Measurements from ENCODE around the gene CHAD. TPM values are rescaled to one million over a fixed set of nuclear protein-coding genes. Genes with fewer than 3 reads are reported as not detected.

CHAD gene
- total and polyA plus RNA-seq, 2 donors (not counting 3 experiments of a cell fraction or from before 2014, with no cell fraction given), result not detected

DNA sequence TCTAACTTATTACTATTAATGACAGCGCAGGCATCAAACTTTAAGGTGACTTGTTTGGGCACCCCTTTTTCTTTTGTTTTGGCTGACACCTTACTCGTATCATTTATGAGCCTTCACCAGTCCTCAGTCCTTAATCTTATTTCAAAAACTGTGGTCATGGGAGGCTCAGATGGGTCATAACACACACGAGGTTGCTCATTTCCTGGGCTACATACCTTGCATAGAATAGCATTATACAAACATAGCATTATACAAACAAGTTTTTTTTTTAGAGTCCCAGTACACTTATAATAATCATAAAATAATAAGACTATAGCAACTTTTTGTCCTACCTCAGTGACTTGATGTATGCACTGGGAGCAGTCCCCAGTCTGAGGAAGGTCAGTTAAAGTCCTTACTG, 53.9 kb downstream of the CHAD start:
- Histone ChIP-seq H3K9ac (replicated peaks; ENCODE audit: extremely low read depth, insufficient read depth, low read length) (no peak overlapping the region), H3K4me1 (ENCODE audit: control insufficient read depth, extremely low read depth, insufficient read depth, low read length) (no peaks in the 10 kb centered on the region), H3K4me2 (ENCODE audit: insufficient read depth, low read length) (no peak overlapping the region), H3K4me3 (replicated peaks in 1 of 3; ENCODE audit: insufficient read depth in 1 of 3, low read depth in 1 of 3, low read length in 3 of 3) (no peak overlapping the region), H4K20me1 (replicated peaks; ENCODE audit: control insufficient read depth, extremely low read depth, insufficient read depth, low read length) (no peaks in the 10 kb centered on the region), H3K9me1 (replicated peaks; ENCODE audit: control insufficient read depth, extremely low read depth, insufficient read depth, low read length) (no peaks in the 10 kb centered on the region), H3K27ac (ENCODE audit: insufficient read depth, low read depth, low read length) (no peak overlapping the region), H3K79me2 (ENCODE audit: control insufficient read depth, insufficient read depth, low read length) (no peaks in the 10 kb centered on the region), H3K36me3 (ENCODE audit: control insufficient read depth in 2 of 2, extremely low read depth in 1 of 2, insufficient read depth in 2 of 2, low read length in 2 of 2) (no peaks in the 10 kb centered on the region), H3K27me3 (ENCODE audit: control insufficient read depth in 2 of 2, insufficient read depth in 2 of 2, low read length in 2 of 2) (peaks cover 3 to 4% of the 10 kb centered on the region in 2 experiments), H2AFZ (ENCODE audit: low read depth, low read length) (no peak overlapping the region), H3K9me3 (replicated peaks; ENCODE audit: control insufficient read depth, insufficient read depth, low read length) (no peaks in the 10 kb centered on the region)
- ChIA-PET CTCF (no interaction called here), POLR2A (no interaction called here)
- FAIRE-seq (no peak), DNase-seq (ENCODE audit: low read depth, low spot score) (no peak)
- no TSS peak for BruUV-seq (replicated peaks)
- intact Hi-C loops (cut with micrococcal nuclease), result no loop called here
- dilution Hi-C loops (cut with MboI; ENCODE audit: extremely low pct_ligation_motif_present, low sequenced_read_pairs), result no loop called here
- no peak for TF ChIP-seq EZH2 (IDR thresholded peaks at IDR 0.05; ENCODE audit: borderline replicate concordance, low read depth, low read length, severe bottlenecking)
- TF ChIP-seq MAX (IDR thresholded peaks at IDR 0.05; ENCODE audit: insufficient read depth, insufficient read length), result no peak
- no peak for TF ChIP-seq GATA2 (IDR thresholded peaks at IDR 0.05; ENCODE audit: insufficient read depth, insufficient read length, low read depth, low read length)
- TF ChIP-seq JUN (IDR thresholded peaks at IDR 0.05; ENCODE audit: borderline replicate concordance, insufficient read depth, insufficient read length, low read depth), result no peak
- no peak for TF ChIP-seq POLR2A (IDR thresholded peaks at IDR 0.05; ENCODE audit: low read depth, low read length)
- TF ChIP-seq, protein P1, sequence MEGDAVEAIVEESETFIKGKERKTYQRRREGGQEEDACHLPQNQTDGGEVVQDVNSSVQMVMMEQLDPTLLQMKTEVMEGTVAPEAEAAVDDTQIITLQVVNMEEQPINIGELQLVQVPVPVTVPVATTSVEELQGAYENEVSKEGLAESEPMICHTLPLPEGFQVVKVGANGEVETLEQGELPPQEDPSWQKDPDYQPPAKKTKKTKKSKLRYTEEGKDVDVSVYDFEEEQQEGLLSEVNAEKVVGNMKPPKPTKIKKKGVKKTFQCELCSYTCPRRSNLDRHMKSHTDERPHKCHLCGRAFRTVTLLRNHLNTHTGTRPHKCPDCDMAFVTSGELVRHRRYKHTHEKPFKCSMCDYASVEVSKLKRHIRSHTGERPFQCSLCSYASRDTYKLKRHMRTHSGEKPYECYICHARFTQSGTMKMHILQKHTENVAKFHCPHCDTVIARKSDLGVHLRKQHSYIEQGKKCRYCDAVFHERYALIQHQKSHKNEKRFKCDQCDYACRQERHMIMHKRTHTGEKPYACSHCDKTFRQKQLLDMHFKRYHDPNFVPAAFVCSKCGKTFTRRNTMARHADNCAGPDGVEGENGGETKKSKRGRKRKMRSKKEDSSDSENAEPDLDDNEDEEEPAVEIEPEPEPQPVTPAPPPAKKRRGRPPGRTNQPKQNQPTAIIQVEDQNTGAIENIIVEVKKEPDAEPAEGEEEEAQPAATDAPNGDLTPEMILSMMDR (IDR thresholded peaks at IDR 0.05; ENCODE audit: extremely low read depth in 1 of 2, insufficient read depth in 1 of 2, low read depth in 1 of 2, low read length in 2 of 2), result no peak
- TF ChIP-seq FOS (IDR thresholded peaks at IDR 0.05; ENCODE audit: borderline replicate concordance, insufficient read depth, low read length), result no peak
- TF ChIP-seq POLR2AphosphoS5 (IDR thresholded peaks at IDR 0.05; ENCODE audit: insufficient read depth, low read depth, low read length), result no peak
- TF ChIP-seq MYC (IDR thresholded peaks at IDR 0.05; ENCODE audit: low read depth, low read length), result no peak

Other genes starting within 250 kb of the CHAD start
- not detected in 2 replicates for gene TMEM92, start 194.4 kb downstream of the CHAD start, total RNA-seq
- 0.03 and 0.06 TPM in 2 replicates for gene TMEM92, start 194.4 kb downstream of the CHAD start, polyA plus RNA-seq
- 26.6 and 29.9 TPM in 2 replicates for gene XYLT2, start 122.8 kb downstream of the CHAD start, total RNA-seq
- gene XYLT2, start 122.8 kb downstream of the CHAD start, polyA plus RNA-seq, result 19.1 and 24.0 TPM in 2 replicates
- gene MRPL27, start 95.7 kb downstream of the CHAD start, total RNA-seq, result 72.2 and 76.2 TPM in 2 replicates
- 119 and 158 TPM in 2 replicates for gene MRPL27, start 95.7 kb downstream of the CHAD start, polyA plus RNA-seq
- 7.3 and 9.1 TPM in 2 replicates for gene EME1, start 95.7 kb downstream of the CHAD start, total RNA-seq
- 4.3 and 5.6 TPM in 2 replicates for gene EME1, start 95.7 kb downstream of the CHAD start, polyA plus RNA-seq
- 179 and 183 TPM in 2 replicates for gene LRRC59, start 71.4 kb downstream of the CHAD start, total RNA-seq
- 88.3 and 93.9 TPM in 2 replicates for gene LRRC59, start 71.4 kb downstream of the CHAD start, polyA plus RNA-seq
- gene ACSF2, start 42.7 kb downstream of the CHAD start, total RNA-seq, result 24.6 and 37.2 TPM in 2 replicates
- 30.4 and 33.2 TPM in 2 replicates for gene ACSF2, start 42.7 kb downstream of the CHAD start, polyA plus RNA-seq
- gene RSAD1, start 10.0 kb upstream of the CHAD start, total RNA-seq, result 33.1 and 35.5 TPM in 2 replicates
- gene RSAD1, start 10.0 kb upstream of the CHAD start, polyA plus RNA-seq, result 18.4 and 20.3 TPM in 2 replicates
- gene MYCBPAP, start 39.6 kb upstream of the CHAD start, total RNA-seq, result 0.25 and 0.66 TPM in 2 replicates
- gene MYCBPAP, start 39.6 kb upstream of the CHAD start, polyA plus RNA-seq, result 0.05 and 0.40 TPM in 2 replicates
- not detected in 2 replicates for gene EPN3, start 63.9 kb upstream of the CHAD start, total RNA-seq
- gene EPN3, start 63.9 kb upstream of the CHAD start, polyA plus RNA-seq, result not detected in 2 replicates
- gene SPATA20, start 78.3 kb upstream of the CHAD start, total RNA-seq, result 31.4 and 42.3 TPM in 2 replicates
- 51.5 and 52.7 TPM in 2 replicates for gene SPATA20, start 78.3 kb upstream of the CHAD start, polyA plus RNA-seq
- not detected in 2 replicates for gene CACNA1G, start 91.8 kb upstream of the CHAD start, total RNA-seq
- gene CACNA1G, start 91.8 kb upstream of the CHAD start, polyA plus RNA-seq, result not detected in 2 replicates
- 1.1 and 2.1 TPM in 2 replicates for gene ABCC3, start 166.0 kb upstream of the CHAD start, total RNA-seq
- gene ABCC3, start 166.0 kb upstream of the CHAD start, polyA plus RNA-seq, result 2.6 and 4.2 TPM in 2 replicates
- gene ANKRD40, start 239.0 kb upstream of the CHAD start, total RNA-seq, result 55.0 and 56.0 TPM in 2 replicates
- gene ANKRD40, start 239.0 kb upstream of the CHAD start, polyA plus RNA-seq, result 24.3 and 24.5 TPM in 2 replicates